HCT116 (cell line): ENCODE measurements around the gene BOC.

Source experiments
- EZH2 ChIP-seq: fragments of 200-600 bp; sonication (generic); IDR thresholded peaks from 2 replicates; pipeline ENCODE4 v1.6.1; 2017; ENCODE audit warnings: antibody characterized with exemption, mixed run types
- EZH2phosphoT487 ChIP-seq: fragments of 200-600 bp; IDR thresholded peaks from 2 replicates; pipeline ENCODE4 v1.6.1; 2018; ENCODE audit warnings: antibody characterized with exemption, borderline replicate concordance
- MAX ChIP-seq: IDR thresholded peaks from 2 replicates; pipeline ENCODE4 v1.6.1; 2012
- YY1 ChIP-seq: IDR thresholded peaks from 2 replicates; pipeline ENCODE4 v1.6.1; 2011; ENCODE audit warnings: low read length, low read depth, moderate library complexity, mild to moderate bottlenecking; ENCODE audit not compliant: insufficient replicate concordance; ENCODE audit errors: extremely low read depth
- ZNF274 ChIP-seq: fragments of 200-500 bp; sonication (Bioruptor generic); IDR thresholded peaks from 2 replicates; pipeline ENCODE4 v1.6.1; 2014; ENCODE audit warnings: mild to moderate bottlenecking, low read depth, low read length, inconsistent platforms

GRCh38 chr3:113251817-113252216 lies 40.5 kb downstream of the BOC start:
- TF ChIP-seq EZH2 (no peak), MAX (no peak), EZH2phosphoT487 (no peak), ZNF274 (no peak), YY1 (no peak)
